ENCODE measurements around the gene HNF4A. TPM values are rescaled to one million over a fixed set of nuclear protein-coding genes. Genes with fewer than 3 reads are reported as not detected.

HNF4A gene
- total and polyA plus RNA-seq, 2 of the 13 experiments (the other 11 are each of a cell fraction or from before 2014, with no cell fraction given): 80.9 to 169 TPM

GRCh38 chr20:44455126-44455525, 99.6 kb downstream of the HNF4A start:
- Histone ChIP-seq H3K36me3 (replicated peaks in 1 of 2; ENCODE audit: control insufficient read depth in 1 of 2, insufficient read depth in 2 of 2, low read length in 2 of 2) (no peaks in the 10 kb centered on the region), H3K27me3 (ENCODE audit: control insufficient read depth in 1 of 2, insufficient read depth in 2 of 2, low read length in 2 of 2) (no peaks in the 10 kb centered on the region), H3K27ac (ENCODE audit: extremely low read length, insufficient read depth, low read length) (no peak overlapping the region), H4K20me1 (ENCODE audit: insufficient read depth, low read length) (no peaks in the 10 kb centered on the region), H3K4me3 (replicated peaks in 1 of 3; ENCODE audit: insufficient read depth in 1 of 3, low read depth in 2 of 3, low read length in 3 of 3) (no peak overlapping the region), H3K9ac (ENCODE audit: insufficient read depth, low read depth, low read length) (no peak overlapping the region), H3K79me2 (ENCODE audit: insufficient read depth, low read length) (no peaks in the 10 kb centered on the region), H3K4me1 (ENCODE audit: insufficient read depth, low read length) (peaks cover 54% of the 10 kb centered on the region), H3K9me3 (ENCODE audit: low read length) (no peaks in the 10 kb centered on the region), H3K4me2 (ENCODE audit: low read depth, low read length) (no peak overlapping the region), H2AFZ (ENCODE audit: low read length) (no peak overlapping the region)
- no TSS peak for BruUV-seq (replicated peaks)
- in situ Hi-C loops (cut with HindIII; ENCODE audit: extremely low pct_ligation_motif_present, low pct_unique_long_range_greater_than_20kb): no loop called here
- ATAC-seq: no peak
- no peak for TF ChIP-seq NFIC (IDR thresholded peaks at IDR 0.05; ENCODE audit: low read length)
- TF ChIP-seq ZBTB4 (CRISPR knock-in tag; IDR thresholded peaks at IDR 0.05; ENCODE audit: borderline replicate concordance): no peak
- no peak for TF ChIP-seq ARID3A (IDR thresholded peaks at IDR 0.05; ENCODE audit: low read depth, low read length)
- TF ChIP-seq SNAPC5 (CRISPR knock-in tag; IDR thresholded peaks at IDR 0.05; ENCODE audit: borderline replicate concordance): no peak
- no peak for TF ChIP-seq THAP8 (CRISPR knock-in tag; IDR thresholded peaks at IDR 0.05; ENCODE audit: borderline replicate concordance)
- no peak for TF ChIP-seq ZNF253 (CRISPR knock-in tag; IDR thresholded peaks at IDR 0.05; ENCODE audit: borderline replicate concordance)
- TF ChIP-seq ZNF333 (CRISPR knock-in tag; IDR thresholded peaks at IDR 0.05; ENCODE audit: borderline replicate concordance): no peak
- TF ChIP-seq DR1 (CRISPR knock-in tag; IDR thresholded peaks at IDR 0.05): no peak
- TF ChIP-seq PITX1 (CRISPR knock-in tag; IDR thresholded peaks at IDR 0.05): no peak
- no peak for TF ChIP-seq BCLAF1 (IDR thresholded peaks at IDR 0.05)
- POLR2A ChIA-PET: no interaction called here
- no peak for DNase-seq (ENCODE audit: low spot score)
- WGBS (ENCODE audit: low lambda C conversion rate): 78% methylated on average over 3 of the region's 3 CpGs
- CTCF ChIA-PET (ENCODE audit: low intra/inter-chr PET ratio, low total read pairs): no interaction called here
- intact Hi-C loops (cut with micrococcal nuclease; ENCODE audit: unreplicated experiment): no loop called here
- no peak for FAIRE-seq
